DOHH2 (cell line): ENCODE results near the gene FSD1L.

Experiments
- CTCF ChIP-seq: fragments of 200-600 bp; sonication (generic); IDR thresholded peaks from one replicate; pipeline ENCODE4 v1.5.1; 2014; ENCODE audit warnings: antibody characterized with exemption, mild to moderate bottlenecking, low read depth, low read length; ENCODE audit not compliant: poor library complexity, severe bottlenecking
- EZH2phosphoT487 ChIP-seq: fragments of 200-600 bp; sonication (generic); IDR thresholded peaks from 2 replicates; pipeline ENCODE4 v1.6.1; 2017; ENCODE audit warnings: borderline replicate concordance, mild to moderate bottlenecking, antibody characterized with exemption, low read length, moderate library complexity, mixed read lengths

DNA sequence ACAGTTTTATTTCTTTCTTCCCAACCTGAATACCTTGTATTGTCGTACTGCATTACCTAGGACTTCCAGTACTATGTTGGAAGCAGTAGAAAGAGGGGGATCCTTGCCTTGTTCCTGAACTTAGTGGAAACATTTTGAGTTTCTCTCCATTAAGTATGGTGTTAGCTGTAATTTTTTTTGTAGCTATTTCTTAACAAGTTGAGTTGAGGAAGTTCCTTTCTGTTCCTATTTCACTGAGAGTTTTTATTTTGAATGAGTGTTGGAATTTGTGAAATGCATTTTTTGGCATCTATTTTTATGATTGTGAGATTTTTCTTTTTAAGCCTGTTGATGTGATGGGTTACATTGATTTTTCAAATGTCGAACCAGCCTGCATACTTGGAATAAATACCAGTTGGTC lies 49.0 kb downstream of the FSD1L start:
- TF ChIP-seq CTCF (no peak), EZH2phosphoT487 (no peak)
